Measurements from ENCODE around the gene EFCAB11.

- TF ChIP-seq, protein P1, sequence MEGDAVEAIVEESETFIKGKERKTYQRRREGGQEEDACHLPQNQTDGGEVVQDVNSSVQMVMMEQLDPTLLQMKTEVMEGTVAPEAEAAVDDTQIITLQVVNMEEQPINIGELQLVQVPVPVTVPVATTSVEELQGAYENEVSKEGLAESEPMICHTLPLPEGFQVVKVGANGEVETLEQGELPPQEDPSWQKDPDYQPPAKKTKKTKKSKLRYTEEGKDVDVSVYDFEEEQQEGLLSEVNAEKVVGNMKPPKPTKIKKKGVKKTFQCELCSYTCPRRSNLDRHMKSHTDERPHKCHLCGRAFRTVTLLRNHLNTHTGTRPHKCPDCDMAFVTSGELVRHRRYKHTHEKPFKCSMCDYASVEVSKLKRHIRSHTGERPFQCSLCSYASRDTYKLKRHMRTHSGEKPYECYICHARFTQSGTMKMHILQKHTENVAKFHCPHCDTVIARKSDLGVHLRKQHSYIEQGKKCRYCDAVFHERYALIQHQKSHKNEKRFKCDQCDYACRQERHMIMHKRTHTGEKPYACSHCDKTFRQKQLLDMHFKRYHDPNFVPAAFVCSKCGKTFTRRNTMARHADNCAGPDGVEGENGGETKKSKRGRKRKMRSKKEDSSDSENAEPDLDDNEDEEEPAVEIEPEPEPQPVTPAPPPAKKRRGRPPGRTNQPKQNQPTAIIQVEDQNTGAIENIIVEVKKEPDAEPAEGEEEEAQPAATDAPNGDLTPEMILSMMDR (IDR thresholded peaks at IDR 0.05): no peak
- TF ChIP-seq POLR2A (IDR thresholded peaks at IDR 0.05): no peak
Observed at GRCh38 chr14:89803542-89803941, 151.0 kb downstream of the EFCAB11 start.
